CD14-positive monocyte (primary cell): ENCODE results near the gene CACHD1. TPM values are rescaled to one million over a fixed set of nuclear protein-coding genes. Genes with fewer than 3 reads are reported as not detected.

Experiments used
- DNase-seq, 3 donors: peaks; one replicate each; pipeline ENCODE4 v3.0.0-alpha.2; 2011 to 2022
- H2AFZ ChIP-seq: 2 replicates; pipeline ENCODE4 v1.6.0; 2012; ENCODE audit warnings: mild to moderate bottlenecking, low read depth, low read length, inconsistent platforms; ENCODE audit not compliant: insufficient read depth, poor library complexity, severe bottlenecking
- H3K27ac ChIP-seq, 2 donors: 1 replicate in 1 of 2; 2 replicates in 1 of 2; pipeline ENCODE4 v1.5.1; 2012 to 2013; ENCODE audit warnings: low read length in 2 of 2, control low read depth in 1 of 2, inconsistent platforms in 1 of 2, low read depth in 1 of 2, mild to moderate bottlenecking in 1 of 2
- H3K27me3 ChIP-seq, 2 donors: one replicate each; pipeline versions ENCODE4 v1.6.0 to v1.6.1; 2011 to 2013; ENCODE audit warnings: low read length in 2 of 2; ENCODE audit not compliant: control insufficient read depth in 2 of 2, insufficient read depth in 2 of 2
- H3K36me3 ChIP-seq, 2 donors: replicated peaks in 1 of 2; 1 replicate in 1 of 2; 2 replicates in 1 of 2; pipeline versions ENCODE4 v1.5.1 to v1.6.1; 2012 to 2013; ENCODE audit warnings: low read length in 2 of 2, control low read depth in 1 of 2, inconsistent platforms in 1 of 2, mild to moderate bottlenecking in 1 of 2; ENCODE audit not compliant: insufficient read depth in 2 of 2, control insufficient read depth in 1 of 2
- H3K4me1 ChIP-seq, 2 donors: 1 replicate in 1 of 2; 2 replicates in 1 of 2; pipeline versions ENCODE4 v1.5.1 to v1.6.1; 2012 to 2013; ENCODE audit warnings: low read length in 2 of 2, control low read depth in 1 of 2, inconsistent platforms in 1 of 2, mild to moderate bottlenecking in 1 of 2, moderate library complexity in 1 of 2; ENCODE audit not compliant: insufficient read depth in 2 of 2, control insufficient read depth in 1 of 2
- H3K4me2 ChIP-seq: replicated peaks from 2 replicates; pipeline ENCODE3; 2012; ENCODE audit warnings: low read length, moderate library complexity, mild to moderate bottlenecking; ENCODE audit not compliant: poor library complexity, severe bottlenecking; ENCODE audit errors: extremely low read depth
- H3K4me3 ChIP-seq, 3 experiments: fragments of 200-600 bp in 1 of 3; sonication (generic) in 1 of 3; replicated peaks in 1 of 3; 1 replicate in 2 of 3; 2 replicates in 1 of 3; pipeline ENCODE4 v1.5.1; 2011 to 2013; ENCODE audit warnings: low read length in 3 of 3, mild to moderate bottlenecking in 3 of 3, control low read depth in 2 of 3, low read depth in 2 of 3, inconsistent platforms in 1 of 3, moderate library complexity in 1 of 3
- H3K79me2 ChIP-seq: 2 replicates; pipeline ENCODE4 v1.6.0; 2012; ENCODE audit warnings: mild to moderate bottlenecking, control low read depth, inconsistent platforms, low read length, moderate library complexity; ENCODE audit not compliant: insufficient read depth
- H3K9ac ChIP-seq: 2 replicates; pipeline ENCODE4 v1.6.0; 2017; ENCODE audit warnings: low read length, mild to moderate bottlenecking; ENCODE audit not compliant: insufficient read depth, poor library complexity, severe bottlenecking
- H3K9me3 ChIP-seq, 2 donors: replicated peaks in 1 of 2; 1 replicate in 1 of 2; 2 replicates in 1 of 2; pipeline versions ENCODE4 v1.5.1 to v1.6.1; 2012 to 2013; ENCODE audit warnings: low read length in 2 of 2, control low read depth in 1 of 2; ENCODE audit not compliant: control insufficient read depth in 1 of 2, insufficient read depth in 1 of 2
- H4K20me1 ChIP-seq: 2 replicates; pipeline ENCODE4 v1.6.0; 2012; ENCODE audit warnings: mild to moderate bottlenecking, low read length, control low read depth, moderate library complexity; ENCODE audit not compliant: insufficient read depth
- H3K27ac Mint-ChIP-seq, 7 donors: one replicate each; pipeline ENCODE4 v1.8.0; 2020; ENCODE audit warnings: mild to moderate bottlenecking in 7 of 7, mixed read lengths in 7 of 7, moderate library complexity in 6 of 7, inconsistent platforms in 2 of 7
- H3K27me3 Mint-ChIP-seq, 3 donors: one replicate each; pipeline ENCODE4 v1.8.0; 2021 to 2022; ENCODE audit warnings: low read depth in 3 of 3, mild to moderate bottlenecking in 3 of 3, mixed read lengths in 3 of 3, moderate library complexity in 3 of 3, inconsistent platforms in 1 of 3
- H3K36me3 Mint-ChIP-seq, 2 donors: one replicate each; pipeline ENCODE4 v1.8.0; 2020; ENCODE audit warnings: mixed read lengths in 2 of 2, inconsistent platforms in 1 of 2, mild to moderate bottlenecking in 1 of 2
- H3K4me1 Mint-ChIP-seq: one replicate; pipeline ENCODE4 v1.8.0; 2020; ENCODE audit warnings: mild to moderate bottlenecking, mixed read lengths
- H3K4me3 Mint-ChIP-seq, 2 donors: one replicate each; pipeline ENCODE4 v1.8.0; 2020; ENCODE audit warnings: mild to moderate bottlenecking in 2 of 2, mixed read lengths in 2 of 2, moderate library complexity in 1 of 2
- H3K9me3 Mint-ChIP-seq, 7 donors: one replicate each; pipeline ENCODE4 v1.8.0; 2020 to 2022; ENCODE audit warnings: mixed read lengths in 7 of 7, mild to moderate bottlenecking in 6 of 7, moderate library complexity in 6 of 7, inconsistent platforms in 2 of 7
- WGBS: methylation state at CpG from one replicate; pipeline ENCODE4 v1.1.5; 2013; ENCODE audit warnings: missing lambda C conversion rate; ENCODE audit not compliant: insufficient coverage; 5-methylcytosine and 5-hydroxymethylcytosine counted together
- intact Hi-C, 2 donors: fragments of 100-400 bp; cut with micrococcal nuclease; formaldehyde crosslinking; loops; one replicate each; pipeline versions ENCODE4 v1.15.0 to v1.15.1; 2023
- polyA plus RNA-seq, 3 donors: library from polyadenylated mRNA; depleted of rRNA in 1 of 3; unstranded in 2 of 3; stranded (reverse) in 1 of 3; fragments of 300-500 nt in 2 of 3; fragments of >200 nt in 1 of 3; fragmentation: Illumina TruSeq in 2 of 3; gene quantifications; 1 replicate in 2 of 3; 2 replicates in 1 of 3; pipeline ENCODE4 v1.2.3, GENCODE V29; 2012 to 2021
- TF ChIP-seq, protein P1 (sequence below): fragments of 200-600 bp; IDR thresholded peaks from one replicate; pipeline ENCODE4 v1.8.0; 2022; ENCODE audit warnings: antibody characterized with exemption, mild to moderate bottlenecking

Gene CACHD1
- polyA plus RNA-seq, 3 donors = 0.12 TPM; not detected in 2

DNA sequence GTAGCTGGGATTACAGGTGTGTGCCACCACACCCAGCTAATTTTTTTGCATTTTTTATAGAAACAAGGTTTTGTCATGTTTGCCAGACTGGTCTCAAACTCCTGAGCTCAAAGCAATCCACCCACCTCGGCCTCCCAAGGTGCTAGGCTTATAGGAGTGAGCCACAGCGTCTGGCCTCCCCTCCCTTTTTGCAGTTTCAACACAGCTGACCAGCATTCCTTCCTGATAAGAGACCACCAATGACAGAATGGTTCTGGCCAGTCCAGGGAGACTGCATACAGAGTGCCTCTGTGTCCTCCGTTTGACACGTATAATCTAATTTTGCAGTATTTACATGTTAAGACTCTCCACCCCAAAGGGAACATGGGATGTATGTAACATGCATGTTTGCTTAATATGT, 46.4 kb upstream of the CACHD1 start:
- no peak overlapping the region for H2AFZ ChIP-seq
- H3K27ac ChIP-seq = no peak overlapping the region
- H3K4me3 Mint-ChIP-seq = no peak overlapping the region
- no peak for DNase-seq
- no peak overlapping the region for H3K4me3 ChIP-seq
- peaks cover 0 to 6% (median 2%) of the 10 kb centered on the region in 7 donors for H3K9me3 Mint-ChIP-seq
- H3K79me2 ChIP-seq = no peaks in the 10 kb centered on the region
- H3K4me1 Mint-ChIP-seq = no peaks in the 10 kb centered on the region
- no peaks in the 10 kb centered on the region for H3K9me3 ChIP-seq
- H3K4me1 ChIP-seq = no peaks in the 10 kb centered on the region
- WGBS = 93% methylated on average over 2 of the region's 4 CpGs
- peaks cover 0 to 5% (median 0%) of the 10 kb centered on the region in 3 donors for H3K27me3 Mint-ChIP-seq
- H3K4me2 ChIP-seq = no peak overlapping the region
- no peak overlapping the region for H3K27ac Mint-ChIP-seq
- H3K27me3 ChIP-seq = no peaks in the 10 kb centered on the region
- H3K36me3 Mint-ChIP-seq = no peaks in the 10 kb centered on the region
- H3K36me3 ChIP-seq = no peaks in the 10 kb centered on the region
- intact Hi-C loops = no loop called here
- no peaks in the 10 kb centered on the region for H4K20me1 ChIP-seq
- TF ChIP-seq, protein P1, sequence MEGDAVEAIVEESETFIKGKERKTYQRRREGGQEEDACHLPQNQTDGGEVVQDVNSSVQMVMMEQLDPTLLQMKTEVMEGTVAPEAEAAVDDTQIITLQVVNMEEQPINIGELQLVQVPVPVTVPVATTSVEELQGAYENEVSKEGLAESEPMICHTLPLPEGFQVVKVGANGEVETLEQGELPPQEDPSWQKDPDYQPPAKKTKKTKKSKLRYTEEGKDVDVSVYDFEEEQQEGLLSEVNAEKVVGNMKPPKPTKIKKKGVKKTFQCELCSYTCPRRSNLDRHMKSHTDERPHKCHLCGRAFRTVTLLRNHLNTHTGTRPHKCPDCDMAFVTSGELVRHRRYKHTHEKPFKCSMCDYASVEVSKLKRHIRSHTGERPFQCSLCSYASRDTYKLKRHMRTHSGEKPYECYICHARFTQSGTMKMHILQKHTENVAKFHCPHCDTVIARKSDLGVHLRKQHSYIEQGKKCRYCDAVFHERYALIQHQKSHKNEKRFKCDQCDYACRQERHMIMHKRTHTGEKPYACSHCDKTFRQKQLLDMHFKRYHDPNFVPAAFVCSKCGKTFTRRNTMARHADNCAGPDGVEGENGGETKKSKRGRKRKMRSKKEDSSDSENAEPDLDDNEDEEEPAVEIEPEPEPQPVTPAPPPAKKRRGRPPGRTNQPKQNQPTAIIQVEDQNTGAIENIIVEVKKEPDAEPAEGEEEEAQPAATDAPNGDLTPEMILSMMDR = no peak
- H3K9ac ChIP-seq = no peak overlapping the region

DNA sequence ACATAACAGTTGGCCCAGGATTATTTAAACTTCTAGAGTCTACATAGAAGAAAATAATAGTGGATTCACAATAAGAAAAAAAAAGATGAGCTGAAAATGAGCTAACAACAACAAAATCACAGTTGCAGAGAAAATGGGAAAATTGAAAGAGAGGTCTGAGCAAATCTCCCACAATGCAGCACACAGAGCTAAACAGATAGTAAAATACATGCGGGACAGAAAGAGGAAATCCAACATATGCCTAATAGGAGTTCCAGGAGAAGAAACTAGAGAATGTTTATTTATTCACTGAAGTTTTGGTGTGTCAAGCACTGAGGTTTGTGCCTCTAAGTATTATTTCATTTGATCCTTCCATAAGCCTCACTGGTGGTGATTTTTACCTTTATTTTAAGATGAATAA, 45.5 kb upstream of the CACHD1 start:
- H3K27ac ChIP-seq = no peak overlapping the region

More for the DNA sequence above, 45.5 kb upstream of the CACHD1 start:
- no peaks in the 10 kb centered on the region for H3K36me3 Mint-ChIP-seq
- H3K27me3 Mint-ChIP-seq = peaks cover 0 to 5% (median 0%) of the 10 kb centered on the region in 3 donors
- H3K4me2 ChIP-seq = no peak overlapping the region
- no peak overlapping the region for H3K4me3 ChIP-seq
- H3K79me2 ChIP-seq = no peaks in the 10 kb centered on the region
- no peaks in the 10 kb centered on the region for H3K27me3 ChIP-seq
- H2AFZ ChIP-seq = no peak overlapping the region
- DNase-seq = no peak
- H3K27ac Mint-ChIP-seq = no peak overlapping the region
- TF ChIP-seq, protein P1 = no peak
- H3K9me3 Mint-ChIP-seq = peaks cover 0 to 6% (median 2%) of the 10 kb centered on the region in 7 donors
- no peaks in the 10 kb centered on the region for H3K36me3 ChIP-seq
- H3K9me3 ChIP-seq = no peaks in the 10 kb centered on the region
- H3K4me1 ChIP-seq = no peaks in the 10 kb centered on the region
- intact Hi-C loops = no loop called here
- H3K4me3 Mint-ChIP-seq = no peak overlapping the region
- H3K9ac ChIP-seq = no peak overlapping the region
- no peaks in the 10 kb centered on the region for H4K20me1 ChIP-seq
- no CpG with 5 or more reads among the region's 1 CpG for WGBS
- no peaks in the 10 kb centered on the region for H3K4me1 Mint-ChIP-seq
